ENCODE data around the gene ZBTB7C.

The ZBTB7C gene

DNA sequence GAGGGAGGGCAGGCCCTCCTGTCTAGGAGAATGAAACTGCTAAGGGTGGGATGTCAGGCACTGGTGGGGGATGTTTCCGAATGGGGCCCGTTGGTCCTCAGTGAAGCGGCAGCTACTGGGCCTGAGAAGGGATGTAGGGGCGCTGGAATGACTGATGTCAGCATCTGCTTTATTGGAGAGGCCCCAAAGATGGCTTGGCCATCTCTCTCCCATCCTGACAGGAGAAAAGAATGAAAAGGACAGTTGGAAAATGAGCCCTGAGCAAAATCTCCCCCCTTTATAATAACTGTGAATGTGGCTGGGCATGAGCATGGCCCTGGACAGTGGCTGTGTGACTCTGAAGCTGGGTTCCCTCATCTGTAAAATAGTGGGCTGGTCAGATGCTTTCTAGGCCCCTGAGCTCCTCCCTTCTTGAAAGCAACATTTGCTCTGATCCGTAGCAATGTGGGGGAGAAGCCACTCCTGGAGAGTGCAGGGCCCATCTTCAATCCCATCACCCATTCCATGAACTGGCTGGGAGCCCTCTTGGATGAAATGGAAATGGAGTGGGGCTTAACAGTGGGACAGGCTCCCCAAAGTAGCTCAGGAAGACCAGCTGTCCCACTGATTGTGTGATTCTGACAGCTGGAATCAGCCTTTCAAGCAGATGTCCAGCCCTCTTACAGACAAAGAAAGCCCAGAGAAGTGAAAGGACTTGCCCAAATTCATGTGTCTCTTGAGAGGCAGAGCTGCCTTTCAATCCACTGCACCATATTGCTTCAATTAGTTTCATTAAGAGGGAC is 246.0 kb downstream of the ZBTB7C start:
- DNase-seq (ENCODE audit: low spot score), result no peak

GRCh38 chr18:48161911-48162698 is 247.1 kb downstream of the ZBTB7C start:
- no peak for DNase-seq (ENCODE audit: low spot score)

DNA sequence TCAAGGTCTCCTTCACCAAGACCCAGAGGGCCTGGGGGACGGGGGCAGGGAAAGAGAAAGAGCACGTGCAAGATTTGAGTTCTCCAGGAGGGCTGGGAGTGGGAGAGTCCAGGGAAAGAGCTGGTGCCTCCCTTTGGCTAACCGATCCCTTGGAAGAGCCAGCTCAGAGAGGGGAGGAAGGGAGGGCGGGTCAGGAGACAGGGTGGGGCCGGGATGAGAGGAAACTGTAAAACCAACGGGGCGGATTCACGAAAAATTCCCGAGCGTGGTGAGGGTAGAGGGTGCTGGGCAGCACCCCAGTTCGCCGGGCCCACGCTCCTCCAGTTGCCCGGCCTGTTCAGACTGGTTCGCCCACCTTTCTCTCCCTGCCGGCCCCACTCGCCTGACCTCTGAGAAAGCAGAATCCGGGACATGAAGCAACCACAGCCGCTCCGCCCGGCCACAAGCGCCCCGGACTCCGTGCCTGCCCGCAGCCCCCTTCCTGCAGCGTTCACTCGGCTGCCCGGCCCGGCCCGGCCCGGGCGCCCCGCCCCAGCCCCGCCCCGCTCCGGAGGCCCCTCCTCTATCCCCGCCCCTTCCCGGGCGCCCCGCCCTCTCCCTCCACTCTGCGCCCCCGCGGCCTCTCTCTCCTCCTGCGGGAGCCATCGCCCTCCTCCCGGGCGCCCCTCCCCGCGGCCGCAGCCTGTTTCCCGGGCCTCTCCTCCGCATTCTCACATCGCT is 247.8 kb downstream of the ZBTB7C start:
- DNase-seq (ENCODE audit: low spot score), result peak; percentile 78

DNA sequence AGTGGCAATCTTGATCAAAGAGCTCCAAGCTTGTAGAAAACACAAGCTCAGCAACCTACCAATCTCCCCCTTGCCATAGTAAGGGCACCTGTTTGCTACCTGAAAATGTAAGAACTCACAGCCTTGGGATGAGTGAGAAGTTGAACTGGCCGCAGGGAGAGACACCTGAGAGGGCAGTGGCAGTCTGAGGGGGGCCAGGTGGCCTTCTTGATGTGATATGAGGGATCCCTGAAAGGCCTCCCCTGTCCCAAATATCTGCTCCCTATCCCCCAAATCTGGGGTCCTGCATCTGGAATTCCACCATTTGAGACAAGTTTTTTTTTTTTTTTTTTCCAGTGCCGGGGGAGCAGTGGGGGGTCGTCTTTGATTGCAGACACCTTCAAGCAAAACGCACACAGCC is 248.6 kb downstream of the ZBTB7C start:
- DNase-seq (ENCODE audit: low spot score), result no peak

DNA sequence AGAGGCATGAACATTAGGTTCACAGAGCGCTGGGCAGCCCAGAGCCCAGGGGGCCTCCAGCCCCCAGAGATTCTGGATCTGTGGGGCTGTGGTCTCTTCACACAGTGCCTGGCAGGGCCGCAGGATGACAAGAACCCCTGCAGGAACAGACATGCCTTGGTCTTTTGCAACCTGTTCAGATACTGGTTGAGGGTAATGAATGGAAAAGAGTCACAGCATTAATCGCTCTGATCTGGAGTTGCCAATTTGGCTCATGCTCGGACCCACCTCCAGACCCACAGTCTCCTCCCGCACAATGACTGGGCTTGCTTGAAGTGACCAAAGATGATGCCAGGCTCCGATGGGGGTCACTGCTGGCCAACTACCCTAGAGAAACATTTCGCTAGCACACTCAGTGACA is 249.4 kb downstream of the ZBTB7C start:
- no peak for DNase-seq (ENCODE audit: low spot score)

DNA sequence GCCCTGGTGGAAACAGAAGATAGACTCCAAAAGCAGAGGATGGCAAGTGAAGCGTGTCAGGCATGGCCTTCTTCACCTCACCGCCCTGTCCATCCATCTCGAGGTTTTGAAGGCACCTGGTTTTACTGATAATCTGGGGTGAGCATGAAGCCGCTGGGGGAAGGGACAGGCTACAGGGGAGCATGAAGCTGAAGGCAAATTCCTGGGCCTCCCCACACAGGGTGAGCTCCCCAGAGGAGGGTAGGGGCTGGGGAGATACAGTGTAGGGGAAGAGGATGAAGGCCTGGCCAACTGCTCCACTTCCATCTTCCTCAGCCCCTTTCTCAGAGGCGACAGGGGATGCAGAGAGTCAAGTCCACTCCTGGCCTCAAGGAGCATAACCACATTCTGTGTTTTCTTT is 250.5 kb downstream of the ZBTB7C start:
- no peak for DNase-seq (ENCODE audit: low spot score)

GRCh38 chr18:48157956-48158355 is 251.2 kb downstream of the ZBTB7C start:
- no peak for DNase-seq (ENCODE audit: low spot score)

DNA sequence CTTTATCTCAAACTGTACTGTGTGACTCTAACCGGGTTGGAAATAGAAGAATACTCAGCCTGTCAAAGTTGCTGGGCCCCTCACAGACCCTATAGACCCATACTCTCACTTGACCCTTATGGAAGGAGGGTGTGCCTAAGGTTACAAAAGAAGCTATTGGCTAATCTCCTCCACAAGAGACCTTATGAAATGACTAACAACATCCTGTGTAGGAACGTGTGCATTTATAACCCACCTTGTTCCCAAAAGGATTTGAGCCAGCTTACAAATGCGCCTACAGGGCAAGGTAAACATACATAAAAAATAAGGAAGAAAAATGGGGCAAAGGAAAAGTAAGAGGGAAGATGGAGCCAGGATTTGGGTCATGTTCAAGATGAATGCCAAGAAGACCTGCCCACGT is 253.3 kb downstream of the ZBTB7C start:
- no peak for DNase-seq (ENCODE audit: low spot score)

GRCh38 chr18:48154828-48155227 is 254.4 kb downstream of the ZBTB7C start:
- DNase-seq (ENCODE audit: low spot score), result no peak

- DNase-seq (ENCODE audit: low spot score), result no peak
Observed at GRCh38 chr18:48153613-48154481, 255.3 kb downstream of the ZBTB7C start.

- no peak for DNase-seq (ENCODE audit: low spot score)
Observed at GRCh38 chr18:48152549-48152948, 256.6 kb downstream of the ZBTB7C start.

GRCh38 chr18:48151421-48152065 is 257.6 kb downstream of the ZBTB7C start:
- no peak for DNase-seq (ENCODE audit: low spot score)

- no peak for DNase-seq (ENCODE audit: low spot score)
Observed at GRCh38 chr18:48149020-48149685, 260.0 kb downstream of the ZBTB7C start.

GRCh38 chr18:48142994-48143393 is 266.2 kb downstream of the ZBTB7C start:
- no peak for DNase-seq (ENCODE audit: low spot score)

DNA sequence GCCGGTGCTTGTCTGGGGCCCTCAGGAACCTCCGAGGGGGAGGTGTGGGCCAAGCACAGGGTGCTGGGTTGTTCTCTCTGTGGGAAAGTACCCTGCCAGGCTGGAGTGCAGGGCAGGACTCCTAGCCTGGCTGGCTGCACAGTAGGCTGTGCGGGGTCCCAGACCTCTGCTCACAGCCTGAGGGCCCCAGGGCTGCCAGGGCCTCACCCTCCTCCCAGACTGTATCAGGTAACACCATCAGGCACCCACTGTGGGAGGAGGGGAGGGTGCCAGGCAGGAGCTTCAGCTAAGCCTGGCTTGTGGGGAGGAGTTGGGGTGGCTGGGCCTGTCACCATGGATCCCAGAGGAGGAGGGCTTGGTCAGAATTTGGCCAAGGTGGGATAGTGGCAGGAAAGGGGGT is 266.8 kb downstream of the ZBTB7C start:
- no peak for DNase-seq (ENCODE audit: low spot score)

GRCh38 chr18:48140731-48141130 is 268.5 kb downstream of the ZBTB7C start:
- DNase-seq (ENCODE audit: low spot score), result no peak

GRCh38 chr18:48139431-48140347 is 269.5 kb downstream of the ZBTB7C start:
- DNase-seq (ENCODE audit: low spot score), result no peak

GRCh38 chr18:48138660-48139430 is 270.3 kb downstream of the ZBTB7C start:
- DNase-seq (ENCODE audit: low spot score), result no peak

GRCh38 chr18:48138210-48138609 is 271.0 kb downstream of the ZBTB7C start:
- DNase-seq (ENCODE audit: low spot score), result no peak

Measured in Ammon's horn (tissue), 1 donor.